ENCODE results near the gene FGG. TPM values are rescaled to one million over a fixed set of nuclear protein-coding genes. Genes with fewer than 3 reads are reported as not detected.

The FGG gene
- total RNA-seq = not detected in 2 replicates

DNA sequence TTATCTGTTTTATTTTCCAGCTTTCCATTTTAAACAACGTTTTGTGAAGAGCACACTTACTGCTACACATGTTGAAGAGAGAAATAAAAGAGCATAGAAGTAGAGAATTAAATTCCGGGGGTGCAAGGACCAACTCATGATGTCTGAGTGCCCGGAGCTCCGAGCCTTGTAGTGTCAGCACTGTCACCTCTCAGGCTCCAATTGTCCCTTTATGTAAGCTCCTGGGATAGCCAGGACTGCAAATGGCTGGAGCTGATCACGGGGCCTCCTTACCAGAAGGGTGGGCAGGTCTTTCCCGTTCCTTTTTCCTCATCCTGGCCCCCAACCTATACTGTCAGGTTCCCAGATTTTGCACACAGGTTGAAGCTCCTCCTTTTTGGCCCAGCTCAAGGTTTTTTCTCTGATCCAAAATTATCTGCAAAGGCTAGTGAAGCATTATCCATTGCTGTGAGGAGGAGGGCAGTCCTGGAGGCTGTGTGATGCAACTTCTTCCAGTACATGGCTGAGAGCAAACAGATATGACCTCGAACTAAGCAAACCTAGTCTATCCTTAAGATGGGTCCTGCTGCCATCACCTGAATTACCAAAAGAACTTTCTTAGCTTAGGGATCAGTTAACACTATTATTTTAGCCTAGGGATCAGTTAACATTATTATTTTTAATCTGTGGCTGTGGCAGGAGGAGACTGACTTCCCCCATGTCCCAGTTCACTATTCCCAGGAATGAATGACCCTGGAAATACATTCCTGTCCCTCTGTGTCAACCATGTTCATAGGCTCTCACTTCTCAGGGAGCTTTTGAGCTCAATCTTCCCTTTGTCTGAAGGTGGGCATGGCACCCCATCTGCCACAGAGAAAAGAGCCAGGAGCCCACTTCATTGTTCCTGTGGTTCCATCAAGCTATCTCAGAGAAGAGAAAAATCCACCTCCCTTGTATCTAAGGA is at the start of gene FGG:
FGG (minus strand) TSS at position 185 of the 943 bp plus-strand sequence; CDS start at position 138, 47 bp downstream.
- intact Hi-C loops (cut with micrococcal nuclease) = no loop called here

GRCh38 chr4:154660052-154660451 is 47.6 kb upstream of the FGG start:
- intact Hi-C loops (cut with micrococcal nuclease) = no loop called here

DNA sequence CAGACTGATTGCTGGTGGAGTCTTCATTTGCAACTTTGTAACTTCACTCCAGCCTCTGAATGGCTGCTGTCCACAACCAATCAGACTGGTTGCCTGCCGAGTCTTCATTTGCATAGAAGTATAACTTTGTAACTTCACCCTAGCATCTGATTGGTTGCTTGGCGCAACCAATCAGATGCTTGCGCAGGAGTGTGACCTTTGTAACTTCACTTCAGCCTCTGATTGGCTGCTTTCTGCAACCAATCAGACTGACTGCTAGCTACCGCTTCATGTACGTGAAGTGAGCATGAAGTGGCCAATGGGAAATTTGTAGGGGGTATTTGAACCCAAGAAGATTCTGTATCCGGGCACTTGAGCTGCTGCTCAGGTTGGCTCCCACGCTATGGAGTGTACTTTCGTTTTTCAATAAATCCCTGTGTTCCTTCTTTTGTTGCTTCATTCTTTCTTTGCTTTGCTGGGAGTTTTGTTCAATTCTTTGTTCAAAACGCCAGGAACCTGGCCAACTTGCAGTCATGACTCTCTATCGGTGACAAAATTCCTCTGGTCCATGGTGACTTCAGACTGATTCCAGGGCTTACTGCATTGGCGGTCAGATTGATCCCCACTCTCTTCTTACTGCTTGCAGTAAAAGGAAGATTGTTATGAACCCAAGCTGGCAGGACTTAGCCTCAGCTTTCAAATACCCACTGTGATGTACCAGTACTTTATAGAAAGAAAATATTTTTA is 46.4 kb upstream of the FGG start:
- intact Hi-C loops (cut with micrococcal nuclease) = no loop called here

GRCh38 chr4:154643493-154643892 is 31.0 kb upstream of the FGG start:
- intact Hi-C loops (cut with micrococcal nuclease) = no loop called here

DNA sequence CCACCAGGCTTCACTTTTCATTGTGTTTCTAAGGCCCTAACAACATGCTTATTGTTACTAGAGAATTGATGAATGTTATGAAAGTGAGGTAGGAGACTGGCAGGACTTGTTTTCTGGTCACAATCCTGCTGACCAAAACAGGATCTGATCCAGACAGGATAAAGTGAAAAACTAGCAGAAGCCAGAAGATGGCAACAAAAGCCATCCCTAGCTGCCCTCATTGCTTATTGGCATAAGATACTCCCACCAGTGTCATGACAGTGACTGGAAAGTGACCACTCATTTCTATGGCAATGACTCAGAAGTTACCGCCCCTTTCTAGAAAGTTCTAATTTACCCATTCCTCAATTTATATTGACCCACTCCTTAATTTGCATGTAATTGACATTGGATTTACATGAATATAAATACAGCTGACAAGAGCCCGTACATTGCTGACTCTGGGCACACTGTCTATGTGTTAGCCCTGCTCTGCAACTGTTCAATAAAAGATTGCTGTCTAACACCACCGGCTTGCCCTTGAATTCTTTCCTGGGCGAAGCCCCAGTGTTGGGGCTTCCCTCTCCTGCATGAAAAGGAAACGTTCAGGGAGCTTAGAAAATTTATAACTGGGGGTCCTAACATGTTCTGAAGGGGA is 30.0 kb upstream of the FGG start:
- intact Hi-C loops (cut with micrococcal nuclease) = no loop called here

- intact Hi-C loops (cut with micrococcal nuclease) = no loop called here
These were observed 28.5 kb upstream of the FGG start for GRCh38 chr4:154640999-154641398.

GRCh38 chr4:154634058-154634457 is 21.6 kb upstream of the FGG start:
- intact Hi-C loops (cut with micrococcal nuclease) = no loop called here

- intact Hi-C loops (cut with micrococcal nuclease) = no loop called here
These were observed 19.4 kb upstream of the FGG start for GRCh38 chr4:154631828-154632227.

- intact Hi-C loops (cut with micrococcal nuclease) = no loop called here
These were observed 17.9 kb upstream of the FGG start for GRCh38 chr4:154630324-154630723.

DNA sequence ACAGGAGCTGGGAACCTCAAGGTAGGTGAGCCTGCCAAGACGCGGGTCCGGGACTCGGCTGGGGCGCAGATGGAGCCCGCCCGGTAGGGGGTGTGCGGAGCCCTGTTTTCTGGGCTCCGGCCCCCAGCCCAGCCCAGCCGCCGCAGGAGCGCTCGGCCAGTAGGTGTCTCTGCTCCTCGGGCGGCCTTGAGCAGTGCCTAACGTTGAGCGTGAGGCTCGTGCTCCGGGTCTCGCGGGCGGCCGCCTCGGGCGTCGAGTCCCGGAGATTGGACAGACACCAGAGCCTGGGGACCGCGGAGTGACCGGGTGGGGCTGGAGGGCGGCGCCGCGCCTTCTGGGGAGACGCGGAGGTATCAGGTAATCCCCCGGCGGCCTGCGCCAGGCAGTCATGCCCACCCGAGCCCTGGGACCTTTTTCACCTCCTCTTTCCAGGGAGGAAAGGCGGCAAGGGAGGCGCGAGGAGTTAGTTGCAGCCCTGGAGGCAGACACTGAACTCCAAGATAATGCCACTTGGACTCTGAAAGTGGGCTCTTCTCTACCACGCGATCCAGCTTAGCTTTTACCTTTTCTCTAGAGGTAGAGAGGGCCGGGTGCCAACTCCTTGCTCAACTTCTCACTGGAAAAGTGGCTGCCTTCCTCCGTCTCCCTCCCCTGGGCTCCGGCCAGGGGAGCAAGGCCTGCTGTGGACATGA is 14.5 kb upstream of the FGG start:
- intact Hi-C loops (cut with micrococcal nuclease) = no loop called here

DNA sequence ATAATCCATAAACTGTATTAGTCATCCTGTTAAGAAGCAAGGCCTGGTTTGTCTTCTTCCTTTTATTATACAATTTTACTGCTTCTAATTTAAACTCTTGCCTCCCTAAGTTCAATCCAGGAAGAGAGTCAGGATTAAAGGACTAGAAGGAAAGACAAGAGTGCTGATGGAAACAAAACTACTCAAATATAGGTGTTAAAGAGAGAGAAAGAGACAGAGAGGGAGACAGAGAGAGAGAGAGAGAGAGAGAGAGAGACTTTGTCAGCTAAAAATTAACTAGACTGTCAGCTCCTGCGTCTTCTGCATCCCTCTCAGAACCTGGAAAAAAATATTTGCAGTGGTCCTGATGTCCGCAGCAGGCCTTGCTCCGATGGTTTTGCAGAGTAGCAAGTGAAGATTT is 13.5 kb upstream of the FGG start:
- intact Hi-C loops (cut with micrococcal nuclease) = no loop called here

GRCh38 chr4:154623995-154624394 is 11.5 kb upstream of the FGG start:
- intact Hi-C loops (cut with micrococcal nuclease) = no loop called here

GRCh38 chr4:154623436-154623835 is 11.0 kb upstream of the FGG start:
- intact Hi-C loops (cut with micrococcal nuclease) = no loop called here

DNA sequence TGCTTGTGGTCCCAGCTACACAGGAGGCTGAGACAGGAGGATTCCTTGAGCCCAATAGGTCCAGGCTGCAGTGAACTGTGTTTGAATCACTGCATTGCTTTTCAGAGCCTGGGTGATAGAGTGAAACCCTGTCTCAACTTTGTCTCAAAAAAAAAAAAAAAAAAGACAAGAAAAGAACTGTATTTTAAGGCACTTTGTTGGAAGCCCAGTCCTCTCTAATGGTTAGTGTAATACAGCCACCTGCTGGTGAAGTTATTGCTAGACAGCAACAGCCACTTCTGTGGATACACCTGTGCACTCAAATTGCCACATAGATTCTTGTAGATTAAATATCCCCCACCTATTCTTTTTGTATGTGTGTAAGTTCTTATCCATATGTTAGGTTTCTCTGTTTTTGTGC is 10.1 kb upstream of the FGG start:
- intact Hi-C loops (cut with micrococcal nuclease) = loop anchor here (1.0 kb wide), 2 partner anchors 70 to 293 kb away; no protein-coding TSS in a partner anchor

DNA sequence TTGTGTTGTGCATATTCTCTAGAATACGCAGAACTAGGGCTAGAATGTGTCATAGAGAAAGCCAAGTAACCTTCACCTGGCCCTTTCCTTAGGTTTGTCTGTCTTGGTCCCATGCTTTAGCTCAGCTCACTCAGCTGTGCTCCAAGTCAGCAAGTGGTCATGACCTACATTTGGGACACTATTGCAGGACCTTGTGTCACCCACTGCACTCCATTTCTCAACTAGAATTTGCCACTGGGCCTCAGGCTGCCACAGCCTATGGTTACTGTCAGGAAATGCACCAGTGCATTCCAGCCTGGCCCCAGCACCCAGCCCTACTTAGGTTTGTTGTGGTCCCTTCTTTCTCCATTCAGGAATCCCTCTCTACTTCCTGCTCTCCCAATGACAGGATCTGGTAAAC is 7.7 kb upstream of the FGG start:
- intact Hi-C loops (cut with micrococcal nuclease) = no loop called here

DNA sequence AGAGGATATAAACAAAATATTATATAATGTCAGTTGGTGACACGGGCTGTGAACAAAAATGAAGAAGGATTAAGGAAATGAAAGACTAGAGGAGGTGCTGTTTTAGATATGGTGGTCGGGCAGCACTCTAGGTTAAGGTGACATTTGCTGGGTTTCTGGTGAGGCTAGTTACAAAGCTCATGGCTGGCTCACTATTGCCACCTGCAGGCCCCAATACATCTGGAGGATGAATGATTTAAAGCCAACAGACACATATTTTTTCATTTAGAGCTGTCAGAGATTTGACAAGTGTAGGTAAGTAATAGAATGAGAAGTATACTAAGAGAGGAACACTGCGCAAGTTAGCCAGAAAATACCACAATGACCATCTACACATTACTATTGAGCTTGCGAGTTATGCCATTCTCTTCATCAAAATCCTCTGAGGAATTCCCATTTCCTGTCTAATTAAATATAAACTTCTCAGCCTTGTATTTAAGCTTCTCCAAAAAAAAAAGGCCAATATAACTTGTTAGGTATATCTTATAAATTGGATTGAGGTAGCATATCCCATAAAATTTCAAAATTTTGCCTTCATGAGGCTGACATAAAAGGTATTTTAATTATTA is 6.4 kb upstream of the FGG start:
- intact Hi-C loops (cut with micrococcal nuclease) = loop anchor here (1.0 kb wide), 2 partner anchors 60 to 67 kb away; no protein-coding TSS in a partner anchor

GRCh38 chr4:154617820-154618317 is 5.4 kb upstream of the FGG start:
- intact Hi-C loops (cut with micrococcal nuclease) = loop anchor here (1.0 kb wide), 2 partner anchors 59 to 66 kb away; no protein-coding TSS in a partner anchor

- intact Hi-C loops (cut with micrococcal nuclease) = no loop called here
These were observed 4.3 kb upstream of the FGG start for GRCh38 chr4:154616731-154617130.

DNA sequence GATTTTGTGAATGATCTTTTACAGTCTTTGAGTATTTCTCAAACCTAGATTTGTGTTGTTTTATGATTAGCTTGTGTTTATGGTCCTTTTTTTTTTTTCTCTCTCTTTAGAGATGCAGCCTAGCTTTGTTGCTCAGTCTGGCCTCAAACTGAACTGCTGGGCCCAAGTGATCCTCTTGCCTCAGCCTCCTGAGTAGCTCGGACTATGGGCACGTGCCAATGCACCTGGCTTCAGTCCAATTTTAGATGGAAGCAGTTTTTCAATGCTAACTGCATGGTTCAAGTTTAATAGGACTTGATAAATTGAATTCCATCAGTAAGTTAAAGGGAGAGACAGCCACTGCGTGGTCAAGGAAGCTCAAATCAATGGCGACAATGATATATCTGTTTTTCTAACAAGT is 3.8 kb upstream of the FGG start:
- intact Hi-C loops (cut with micrococcal nuclease) = no loop called here

- intact Hi-C loops (cut with micrococcal nuclease) = no loop called here
These were observed 2.8 kb upstream of the FGG start for GRCh38 chr4:154615211-154615610.

GRCh38 chr4:154614306-154614705 is 1.9 kb upstream of the FGG start:
- intact Hi-C loops (cut with micrococcal nuclease) = no loop called here
